Measurements from ENCODE around the gene ELMOD2. TPM values are rescaled to one million over a fixed set of nuclear protein-coding genes. Genes with fewer than 3 reads are reported as not detected.

The ELMOD2 gene
- total RNA-seq, 4 donors from 2014 or later = 11.2 to 16.2 (median 15.1) TPM

GRCh38 chr4:140595065-140595464, 71.1 kb downstream of the ELMOD2 start:
- 80% methylated on average over 1 of the region's 1 CpG for WGBS
- no peaks in the 10 kb centered on the region for H3K27me3 ChIP-seq
- H3K9me3 ChIP-seq = no peaks in the 10 kb centered on the region
- no peaks in the 10 kb centered on the region for H3K4me1 ChIP-seq
- no peak for DNase-seq (ENCODE audit: extremely low spot score)
- H3K36me3 ChIP-seq = no peaks in the 10 kb centered on the region
- no peak overlapping the region for H3K27ac ChIP-seq (replicated peaks in 1 of 4)
- H3K4me3 ChIP-seq = no peak overlapping the region
- intact Hi-C loops (cut with DNase I) = no loop called here
- no peak for TF ChIP-seq POLR2AphosphoS5 (IDR thresholded peaks at IDR 0.05)
- TF ChIP-seq EP300 (IDR thresholded peaks at IDR 0.05) = no peak
- TF ChIP-seq CTCF (IDR thresholded peaks at IDR 0.05) = peak in 1 of 3 experiments; percentile 32
- TF ChIP-seq POLR2A (IDR thresholded peaks at IDR 0.05; ENCODE audit: low read depth) = no peak

- H3K9me3 ChIP-seq = no peaks in the 10 kb centered on the region
- H3K4me3 ChIP-seq = no peak overlapping the region
- intact Hi-C loops (cut with DNase I) = no loop called here
- TF ChIP-seq POLR2A (IDR thresholded peaks at IDR 0.05; ENCODE audit: low read depth) (no peak), CTCF (IDR thresholded peaks at IDR 0.05) (no peak), POLR2AphosphoS5 (IDR thresholded peaks at IDR 0.05) (no peak), EP300 (IDR thresholded peaks at IDR 0.05) (no peak)
- H3K27me3 ChIP-seq = no peaks in the 10 kb centered on the region
- 85% methylated on average over 8 of the region's 8 CpGs for WGBS
- H3K36me3 ChIP-seq = no peaks in the 10 kb centered on the region
- no peak for DNase-seq (ENCODE audit: extremely low spot score)
- no peak overlapping the region for H3K27ac ChIP-seq (replicated peaks in 1 of 4)
- H3K4me1 ChIP-seq = peaks cover 0 to 7% (median 0%) of the 10 kb centered on the region in 4 donors
Observed at GRCh38 chr4:140600408-140600807, 76.4 kb downstream of the ELMOD2 start.

GRCh38 chr4:140602714-140603113, 78.7 kb downstream of the ELMOD2 start:
- intact Hi-C loops (cut with DNase I) = no loop called here
- no peaks in the 10 kb centered on the region for H3K36me3 ChIP-seq
- H3K27me3 ChIP-seq = no peaks in the 10 kb centered on the region
- no peak overlapping the region for H3K27ac ChIP-seq (replicated peaks in 1 of 4)
- TF ChIP-seq POLR2AphosphoS5 (IDR thresholded peaks at IDR 0.05) (no peak), CTCF (IDR thresholded peaks at IDR 0.05) (no peak), EP300 (IDR thresholded peaks at IDR 0.05) (no peak), POLR2A (IDR thresholded peaks at IDR 0.05; ENCODE audit: low read depth) (no peak)
- no peaks in the 10 kb centered on the region for H3K9me3 ChIP-seq
- peaks cover 0 to 7% (median 0%) of the 10 kb centered on the region in 4 donors for H3K4me1 ChIP-seq
- DNase-seq (ENCODE audit: extremely low spot score) = no peak
- no peak overlapping the region for H3K4me3 ChIP-seq
- WGBS = 69% methylated on average over 2 of the region's 2 CpGs

GRCh38 chr4:140603286-140603685, 79.3 kb downstream of the ELMOD2 start:
- intact Hi-C loops (cut with DNase I) = no loop called here
- no peak overlapping the region for H3K27ac ChIP-seq (replicated peaks in 1 of 4)
- H3K4me1 ChIP-seq = peaks cover 0 to 7% (median 0%) of the 10 kb centered on the region in 4 donors
- H3K9me3 ChIP-seq = no peaks in the 10 kb centered on the region
- H3K4me3 ChIP-seq = no peak overlapping the region
- no peaks in the 10 kb centered on the region for H3K36me3 ChIP-seq
- 100% methylated on average over 2 of the region's 2 CpGs for WGBS
- DNase-seq (ENCODE audit: extremely low spot score) = no peak
- no peaks in the 10 kb centered on the region for H3K27me3 ChIP-seq
- TF ChIP-seq EP300 (IDR thresholded peaks at IDR 0.05) (no peak), POLR2AphosphoS5 (IDR thresholded peaks at IDR 0.05) (no peak), CTCF (IDR thresholded peaks at IDR 0.05) (no peak), POLR2A (IDR thresholded peaks at IDR 0.05; ENCODE audit: low read depth) (no peak)

Small RNA genes within 50 kb of the gene (small RNA-seq; reads per million reads assigned to genes)
- gene AC108019.1 (0 reads per million in 3 donors), gene RN7SL152P (0 reads per million in 3 donors)

Other genes with a start within 250 kb of the ELMOD2 start
- gene SCOC, start 150.5 kb upstream of the ELMOD2 start, total RNA-seq = 10 to 100 TPM; 39.8 to 64.4 (median 55.0) TPM
- gene CLGN, start 96.5 kb upstream of the ELMOD2 start, total RNA-seq = 1 to 10 TPM; 1.8 to 2.8 (median 2.2) TPM
- not detected for gene MGAT4D, start 25.9 kb upstream of the ELMOD2 start, total RNA-seq
- not detected for gene UCP1, start 44.8 kb downstream of the ELMOD2 start, total RNA-seq
- gene TBC1D9, start 232.2 kb downstream of the ELMOD2 start, total RNA-seq = 10 to 100 TPM; 15.4 to 23.8 (median 21.3) TPM

Data from esophagus muscularis mucosa (tissue), 4 donors.